Measurements from ENCODE around the gene TIGAR. TPM values are rescaled to one million over a fixed set of nuclear protein-coding genes. Genes with fewer than 3 reads are reported as not detected.

The TIGAR gene
- total and polyA plus RNA-seq, 2 experiments from 2014 or later, result 9.3 to 23.6 TPM

DNA sequence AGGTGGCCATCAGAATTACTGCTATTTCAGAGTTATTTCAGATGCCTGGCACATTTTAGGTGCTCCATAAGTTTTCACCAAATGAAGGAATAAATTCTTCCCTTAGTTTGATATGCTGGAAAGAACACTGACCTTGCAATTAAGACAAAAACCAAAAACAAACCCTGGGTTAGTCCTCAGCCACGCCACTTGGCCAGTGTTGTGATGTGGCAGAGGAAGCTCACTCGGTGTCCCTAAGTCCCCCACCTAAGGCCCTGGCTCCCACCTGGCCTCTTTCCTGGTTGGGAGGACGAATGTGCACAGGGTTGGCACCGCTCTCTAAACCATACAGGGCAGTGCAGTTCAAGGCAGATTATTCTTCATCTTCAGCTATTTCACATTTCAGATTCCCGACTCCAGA is 72.2 kb downstream of the TIGAR start:
- Histone ChIP-seq H3K9ac (no peak overlapping the region), H3F3A (ENCODE audit: insufficient read depth) (no peaks in the 10 kb centered on the region), H3K4me1 (ENCODE audit: insufficient read depth) (no peaks in the 10 kb centered on the region), H3K36me3 (ENCODE audit: low read depth) (no peaks in the 10 kb centered on the region), H3K9me2 (ENCODE audit: insufficient read depth) (no peaks in the 10 kb centered on the region), H2AFZ (no peak overlapping the region), H3K9me3 (ENCODE audit: low read depth) (no peaks in the 10 kb centered on the region), H3K27me3 (replicated peaks; ENCODE audit: insufficient read depth) (peaks cover 3% of the 10 kb centered on the region; the same call in 1 of the 2 replicates), H3K4me2 (ENCODE audit: unreplicated experiment) (no peak overlapping the region), H3K79me2 (ENCODE audit: insufficient read depth) (no peaks in the 10 kb centered on the region), H4K20me1 (ENCODE audit: insufficient read depth) (no peaks in the 10 kb centered on the region), H3K4me3 (no peak overlapping the region), H3K27ac (no peak overlapping the region)
- DNase-seq, result no peak
- TF ChIP-seq EZH2 (IDR thresholded peaks at IDR 0.05; ENCODE audit: insufficient read depth, poor library complexity, severe bottlenecking) (no peak), EZH2phosphoT487 (IDR thresholded peaks at IDR 0.05; ENCODE audit: insufficient read depth, low read depth) (no peak)
- 17 to 18% methylated on average over 5 of the region's 5 CpGs for WGBS, 2 experiments (ENCODE audit: low coverage in 1 of 2, low lambda C conversion rate in 2 of 2, missing lambda C conversion rate in 2 of 2)
- in situ Hi-C loops (cut with MboI), result no loop called here

DNA sequence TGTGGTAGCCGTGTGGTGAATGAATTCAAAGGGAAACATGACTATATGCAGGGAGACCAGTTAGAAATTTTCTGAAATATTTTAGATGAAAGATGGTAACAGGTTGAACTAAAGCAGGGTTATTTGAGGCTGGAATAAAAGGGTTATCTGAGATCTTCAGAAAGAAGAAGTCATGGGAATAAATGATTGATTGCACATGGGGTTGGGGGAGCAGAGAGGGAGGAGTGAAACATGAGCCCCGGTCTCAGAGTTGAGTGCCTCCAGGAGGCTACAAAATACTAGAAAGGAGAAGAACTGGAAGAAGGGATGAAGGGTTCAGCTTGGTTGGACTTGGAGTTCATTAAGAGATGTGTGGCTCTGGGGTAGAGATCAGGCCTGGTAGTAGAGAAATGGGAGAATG is 74.8 kb downstream of the TIGAR start:
- Histone ChIP-seq H3K79me2 (ENCODE audit: insufficient read depth) (no peaks in the 10 kb centered on the region), H3K36me3 (ENCODE audit: low read depth) (no peaks in the 10 kb centered on the region), H3K27ac (no peak overlapping the region), H2AFZ (no peak overlapping the region), H3F3A (ENCODE audit: insufficient read depth) (no peaks in the 10 kb centered on the region), H3K27me3 (replicated peaks; ENCODE audit: insufficient read depth) (peaks cover 9% of the 10 kb centered on the region), H3K4me2 (ENCODE audit: unreplicated experiment) (no peak overlapping the region), H4K20me1 (ENCODE audit: insufficient read depth) (no peaks in the 10 kb centered on the region), H3K4me1 (ENCODE audit: insufficient read depth) (no peaks in the 10 kb centered on the region), H3K9me3 (ENCODE audit: low read depth) (no peaks in the 10 kb centered on the region), H3K4me3 (no peak overlapping the region), H3K9ac (no peak overlapping the region), H3K9me2 (ENCODE audit: insufficient read depth) (no peaks in the 10 kb centered on the region)
- TF ChIP-seq EZH2phosphoT487 (IDR thresholded peaks at IDR 0.05; ENCODE audit: insufficient read depth, low read depth), result no peak
- no peak for TF ChIP-seq EZH2 (IDR thresholded peaks at IDR 0.05; ENCODE audit: insufficient read depth, poor library complexity, severe bottlenecking)
- no peak for DNase-seq
- WGBS, 2 experiments (ENCODE audit: low coverage in 1 of 2, low lambda C conversion rate in 2 of 2, missing lambda C conversion rate in 2 of 2), result 15 to 19% methylated on average over 2 of the region's 2 CpGs
- in situ Hi-C loops (cut with MboI), result no loop called here

DNA sequence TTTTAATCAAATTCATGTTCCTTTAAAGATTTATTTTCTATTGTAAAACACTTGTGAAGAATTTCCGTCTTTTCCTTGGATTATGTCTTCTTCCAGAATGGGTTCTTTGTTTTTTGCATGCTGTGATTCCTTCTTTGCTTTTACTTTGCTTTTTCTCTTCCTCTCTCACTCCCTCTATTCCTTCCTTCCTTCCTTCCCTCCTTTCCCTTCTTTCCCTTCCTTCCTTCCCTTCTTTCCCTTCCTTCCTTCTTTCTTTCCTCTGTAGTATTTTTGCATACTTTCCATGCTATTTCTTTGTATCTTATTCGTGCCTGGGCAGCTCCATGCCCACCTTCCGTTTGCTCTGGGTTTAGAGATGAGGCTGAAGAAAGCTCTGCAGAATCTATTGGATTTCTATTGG is 80.1 kb downstream of the TIGAR start:
- Histone ChIP-seq H2AFZ (no peak overlapping the region), H3K4me3 (no peak overlapping the region), H3K9ac (no peak overlapping the region), H3K4me2 (ENCODE audit: unreplicated experiment) (no peak overlapping the region), H4K20me1 (ENCODE audit: insufficient read depth) (no peaks in the 10 kb centered on the region), H3K36me3 (ENCODE audit: low read depth) (no peaks in the 10 kb centered on the region), H3F3A (ENCODE audit: insufficient read depth) (no peaks in the 10 kb centered on the region), H3K4me1 (ENCODE audit: insufficient read depth) (no peaks in the 10 kb centered on the region), H3K27me3 (replicated peaks; ENCODE audit: insufficient read depth) (peaks cover 6% of the 10 kb centered on the region; the same call in 1 of the 2 replicates), H3K27ac (no peak overlapping the region), H3K79me2 (ENCODE audit: insufficient read depth) (no peaks in the 10 kb centered on the region), H3K9me2 (ENCODE audit: insufficient read depth) (no peaks in the 10 kb centered on the region), H3K9me3 (ENCODE audit: low read depth) (no peaks in the 10 kb centered on the region)
- TF ChIP-seq EZH2 (IDR thresholded peaks at IDR 0.05; ENCODE audit: insufficient read depth, poor library complexity, severe bottlenecking), result no peak
- TF ChIP-seq EZH2phosphoT487 (IDR thresholded peaks at IDR 0.05; ENCODE audit: insufficient read depth, low read depth), result no peak
- WGBS, 2 experiments (ENCODE audit: low coverage in 1 of 2, low lambda C conversion rate in 2 of 2, missing lambda C conversion rate in 2 of 2), result 38 to 48% methylated on average over 3 of the region's 3 CpGs
- in situ Hi-C loops (cut with MboI), result no loop called here
- no peak for DNase-seq

DNA sequence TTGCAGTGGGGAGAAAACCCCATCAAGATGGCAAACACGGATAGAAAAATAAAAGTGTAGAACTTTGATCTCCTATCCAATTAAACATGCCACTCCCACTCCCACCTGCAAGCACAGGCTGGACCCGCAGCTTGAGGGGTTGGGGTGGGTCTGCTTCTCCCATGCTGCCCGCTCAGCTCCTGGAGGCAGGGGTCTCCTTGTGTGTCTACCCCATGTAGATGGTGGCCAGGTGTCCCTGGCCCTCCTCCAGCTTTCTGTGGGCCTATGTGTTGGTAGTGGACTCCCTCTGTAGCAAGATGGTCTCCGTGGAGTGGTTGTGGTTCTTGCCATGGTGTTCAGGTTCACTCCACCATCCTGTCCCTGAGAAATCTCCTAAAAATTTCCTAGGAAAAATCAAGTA is 82.0 kb downstream of the TIGAR start:
- in situ Hi-C loops (cut with MboI), result no loop called here
- H3F3A ChIP-seq (ENCODE audit: insufficient read depth), result no peaks in the 10 kb centered on the region

More for the DNA sequence above, 82.0 kb downstream of the TIGAR start:
- Histone ChIP-seq H3K36me3 (ENCODE audit: low read depth) (no peaks in the 10 kb centered on the region), H3K4me1 (ENCODE audit: insufficient read depth) (no peaks in the 10 kb centered on the region), H3K9me3 (ENCODE audit: low read depth) (no peaks in the 10 kb centered on the region), H4K20me1 (ENCODE audit: insufficient read depth) (no peaks in the 10 kb centered on the region), H3K27me3 (replicated peaks; ENCODE audit: insufficient read depth) (peaks cover 6% of the 10 kb centered on the region; the same call in 1 of the 2 replicates), H3K27ac (no peak overlapping the region), H3K4me2 (ENCODE audit: unreplicated experiment) (no peak overlapping the region), H3K79me2 (ENCODE audit: insufficient read depth) (no peaks in the 10 kb centered on the region), H3K4me3 (no peak overlapping the region), H3K9ac (no peak overlapping the region), H2AFZ (no peak overlapping the region), H3K9me2 (ENCODE audit: insufficient read depth) (no peaks in the 10 kb centered on the region)
- no peak for DNase-seq
- 15 to 19% methylated on average over 4 of the region's 4 CpGs for WGBS, 2 experiments (ENCODE audit: low coverage in 1 of 2, low lambda C conversion rate in 2 of 2, missing lambda C conversion rate in 2 of 2)
- no peak for TF ChIP-seq EZH2 (IDR thresholded peaks at IDR 0.05; ENCODE audit: insufficient read depth, poor library complexity, severe bottlenecking)
- TF ChIP-seq EZH2phosphoT487 (IDR thresholded peaks at IDR 0.05; ENCODE audit: insufficient read depth, low read depth), result no peak

Other genes starting within 250 kb of the TIGAR start
- gene CCND2, start 47.5 kb upstream of the TIGAR start, total RNA-seq (2014; rRNA removed; shearing (Covaris generic)), result 4.2 and 4.9 TPM in 2 replicates
- 2.9 TPM in 2 replicates for gene CCND2, start 47.5 kb upstream of the TIGAR start, polyA plus RNA-seq (2016; fragmentation: Nextera tagmentation; extraction: Ambion mirVana)
- not detected in 2 replicates for gene FGF23, start 58.5 kb downstream of the TIGAR start, total RNA-seq (2014; rRNA removed; shearing (Covaris generic))
- gene FGF23, start 58.5 kb downstream of the TIGAR start, polyA plus RNA-seq (2016; fragmentation: Nextera tagmentation; extraction: Ambion mirVana), result not detected in 2 replicates
- not detected in 2 replicates for gene FGF6, start 124.6 kb downstream of the TIGAR start, total RNA-seq (2014; rRNA removed; shearing (Covaris generic))
- not detected in 2 replicates for gene FGF6, start 124.6 kb downstream of the TIGAR start, polyA plus RNA-seq (2016; fragmentation: Nextera tagmentation; extraction: Ambion mirVana)
- gene RAD51AP1, start 217.7 kb downstream of the TIGAR start, total RNA-seq (2014; rRNA removed; shearing (Covaris generic)), result 13.1 and 13.2 TPM in 2 replicates
- gene RAD51AP1, start 217.7 kb downstream of the TIGAR start, polyA plus RNA-seq (2016; fragmentation: Nextera tagmentation; extraction: Ambion mirVana), result 11.6 and 12.4 TPM in 2 replicates
- gene DYRK4, start 241.0 kb downstream of the TIGAR start, total RNA-seq (2014; rRNA removed; shearing (Covaris generic)), result 63.3 and 78.3 TPM in 2 replicates
- 64.0 and 64.5 TPM in 2 replicates for gene DYRK4, start 241.0 kb downstream of the TIGAR start, polyA plus RNA-seq (2016; fragmentation: Nextera tagmentation; extraction: Ambion mirVana)